ENCODE results near the gene PDE6B.
"Not testable (repeated sequence)": the region's sequence is repeated elsewhere in the genome, so short reads cannot be mapped to it uniquely, and the experiment has no call there.

PDE6B gene

GRCh38 chr4:682490-683172 lies 57.3 kb downstream of the PDE6B start:
- DNase-seq = no peak

DNA sequence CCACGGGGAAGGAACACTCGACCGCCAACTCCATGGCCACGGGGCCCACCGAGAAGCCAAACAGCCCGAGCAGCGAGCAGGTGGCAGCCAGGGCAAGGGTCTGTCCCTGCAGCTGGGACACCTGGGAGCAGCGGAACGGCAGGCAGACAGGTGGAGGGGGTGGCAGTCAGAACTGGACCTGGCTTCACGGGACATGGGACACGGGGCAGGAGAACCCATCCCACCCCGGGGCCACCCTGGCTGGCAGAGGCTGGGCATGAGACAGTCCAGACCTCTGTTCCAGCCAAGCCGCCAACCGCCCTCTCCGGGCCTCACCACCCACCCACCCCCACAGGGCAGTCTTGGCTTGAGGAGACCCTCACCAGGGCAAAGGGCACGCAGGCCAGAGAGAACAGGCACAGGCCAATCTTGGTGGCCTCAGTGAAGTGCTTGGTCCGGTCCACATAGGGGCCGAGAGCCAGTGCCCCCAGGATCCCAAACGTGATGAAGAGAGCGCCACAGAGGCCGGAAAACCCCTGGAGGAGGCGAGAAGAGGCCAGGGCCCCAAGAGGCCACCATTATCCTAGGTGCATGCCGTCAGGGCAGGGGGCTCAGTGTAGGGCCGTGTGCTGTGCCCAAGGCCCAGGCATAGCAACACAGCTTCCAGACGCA lies 58.0 kb downstream of the PDE6B start:
- no peak for DNase-seq

- peak in 37 of 58 donors; percentile 19 to 73 (median 55) for DNase-seq
Observed at GRCh38 chr4:683982-684622, 58.7 kb downstream of the PDE6B start.

DNA sequence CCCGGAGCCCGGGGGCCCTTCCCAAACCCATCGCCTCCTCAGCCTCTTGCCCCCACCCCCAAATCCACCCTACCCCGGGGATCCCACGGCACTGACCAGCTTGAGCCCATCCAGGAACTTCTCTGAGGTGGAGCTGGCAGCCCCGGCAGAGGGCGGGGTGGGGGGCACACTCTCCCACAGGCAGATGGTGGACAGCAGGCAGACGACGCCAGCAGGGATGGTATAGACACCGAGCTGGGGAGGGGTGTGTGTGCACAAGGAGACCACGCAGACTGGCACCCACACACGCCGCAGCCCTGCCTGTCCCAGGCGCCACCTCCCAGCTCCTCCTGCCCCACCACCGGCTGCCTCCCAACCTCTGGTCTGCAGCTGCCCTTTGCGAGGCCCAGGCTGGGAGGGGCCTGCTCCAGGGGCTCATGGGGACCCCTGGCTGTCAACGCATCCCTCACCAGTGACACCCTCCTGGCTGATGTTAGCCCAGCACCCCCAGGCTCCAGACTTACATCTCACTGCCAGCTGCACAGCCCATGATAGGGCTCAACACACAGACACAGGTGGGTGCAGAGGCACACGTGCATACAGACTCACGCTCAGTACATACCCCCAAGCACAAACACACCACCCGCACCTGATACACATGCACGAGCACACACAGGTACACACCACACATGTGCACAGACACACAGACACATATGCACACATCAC lies 59.4 kb downstream of the PDE6B start:
- no peak for DNase-seq

DNA sequence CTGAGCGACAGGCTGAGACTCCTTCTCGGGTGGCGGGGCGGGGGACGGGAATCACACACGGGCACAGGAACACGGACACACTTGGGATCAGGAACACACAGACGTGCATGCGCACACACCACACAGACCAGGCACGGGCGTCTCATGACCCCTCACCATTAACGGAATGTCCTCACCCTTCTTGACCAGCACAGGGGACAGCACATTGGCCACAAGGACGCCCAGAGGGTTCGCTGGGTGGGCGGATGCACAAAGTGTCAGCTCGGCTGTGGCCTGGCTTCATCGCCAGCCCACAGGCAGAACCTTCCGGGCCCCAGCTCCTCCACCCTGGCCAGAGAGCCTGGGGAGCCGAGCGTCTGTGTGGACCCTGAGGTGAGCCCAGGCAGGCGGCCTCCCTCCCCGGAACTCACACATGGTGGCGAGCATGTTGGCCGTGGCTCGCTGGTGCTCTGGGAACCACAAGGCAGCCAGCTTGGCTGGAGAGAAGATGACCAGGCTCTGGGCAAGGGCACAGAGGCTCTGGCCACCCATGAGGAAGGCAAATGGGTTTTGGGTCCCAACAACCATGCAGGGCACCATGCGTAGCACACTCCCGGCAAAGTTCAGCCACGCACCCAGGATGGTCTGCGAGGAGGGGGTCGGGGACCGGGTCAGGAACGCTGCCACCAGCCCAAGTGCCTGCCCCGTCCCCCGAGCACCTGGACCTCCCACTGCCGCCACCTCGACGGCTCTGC lies 60.5 kb downstream of the PDE6B start:
- DNase-seq = no peak

DNA sequence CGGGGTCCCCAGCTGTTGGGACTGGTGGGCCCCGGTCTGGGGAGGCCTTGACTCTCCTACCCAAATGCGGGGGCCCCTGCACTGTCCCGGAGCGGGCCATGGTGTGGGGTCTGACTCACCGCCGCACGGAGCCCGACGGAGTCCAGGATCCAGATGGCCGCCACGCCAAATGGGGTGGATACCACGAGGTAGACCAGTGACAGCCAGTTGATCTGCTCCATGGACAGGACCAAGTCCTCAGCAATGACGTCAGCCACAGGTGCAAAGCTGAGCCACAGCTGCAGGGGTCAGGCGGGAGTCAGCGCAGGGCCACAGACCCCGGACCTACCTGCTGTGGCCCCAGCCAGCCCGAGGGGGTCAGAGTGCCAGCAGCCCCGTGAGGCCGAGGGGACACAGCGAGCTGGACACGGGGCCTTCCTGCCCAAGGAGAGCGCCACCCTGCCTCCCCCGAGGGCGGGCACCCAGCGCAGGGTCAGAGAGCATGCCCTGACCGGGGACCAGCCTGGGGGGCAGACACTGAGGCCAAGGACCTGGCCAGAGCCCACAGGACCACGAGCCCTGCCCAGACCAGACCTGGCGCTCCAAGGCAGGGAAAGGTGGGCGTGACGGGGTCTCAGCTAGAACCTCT lies 61.2 kb downstream of the PDE6B start:
- no peak for DNase-seq

DNA sequence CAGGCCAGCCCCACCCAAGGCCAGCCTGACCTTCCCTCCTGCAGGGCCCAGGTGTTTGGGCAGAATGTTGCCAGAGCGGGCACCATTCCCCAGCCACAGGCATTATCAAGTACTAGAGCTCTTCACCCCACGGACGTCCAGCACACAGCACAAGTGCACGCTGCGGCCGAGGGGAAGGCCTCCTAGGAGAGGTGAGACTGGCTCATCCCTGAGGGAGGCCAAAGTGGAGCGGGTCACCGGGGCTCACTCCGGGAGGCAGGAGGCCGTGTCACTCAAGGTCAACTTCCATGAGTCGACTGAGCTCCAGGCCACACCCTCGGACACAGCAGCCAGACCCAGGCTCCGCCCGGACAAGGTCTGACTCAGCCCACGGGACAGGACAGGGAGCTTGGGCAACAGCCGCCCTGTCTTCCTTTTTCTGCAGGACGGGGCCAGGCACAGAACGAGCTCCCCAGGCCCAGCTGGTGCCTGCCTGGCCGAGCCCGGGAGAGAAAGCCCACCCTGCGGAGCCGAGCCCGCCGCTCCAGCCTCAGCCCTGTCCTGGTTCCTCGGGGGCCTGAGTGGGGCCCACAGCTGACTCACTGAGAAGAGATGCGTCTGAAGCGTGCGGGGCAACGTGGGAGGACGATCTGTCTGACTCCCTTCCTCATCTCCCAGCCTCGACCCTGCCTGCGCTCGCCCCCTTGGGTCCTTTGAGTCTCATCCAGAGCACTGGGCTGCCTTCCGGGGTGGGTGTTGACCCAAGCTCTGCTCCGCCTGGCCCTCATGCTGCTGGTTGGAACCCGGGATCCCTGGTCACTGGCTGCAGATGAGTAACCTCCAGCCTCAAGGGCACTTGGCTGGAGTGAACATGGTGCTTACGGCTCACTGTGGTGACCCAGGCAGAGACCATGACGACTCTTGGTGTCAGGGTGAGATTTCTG lies 61.9 kb downstream of the PDE6B start:
- DNase-seq = no peak

DNA sequence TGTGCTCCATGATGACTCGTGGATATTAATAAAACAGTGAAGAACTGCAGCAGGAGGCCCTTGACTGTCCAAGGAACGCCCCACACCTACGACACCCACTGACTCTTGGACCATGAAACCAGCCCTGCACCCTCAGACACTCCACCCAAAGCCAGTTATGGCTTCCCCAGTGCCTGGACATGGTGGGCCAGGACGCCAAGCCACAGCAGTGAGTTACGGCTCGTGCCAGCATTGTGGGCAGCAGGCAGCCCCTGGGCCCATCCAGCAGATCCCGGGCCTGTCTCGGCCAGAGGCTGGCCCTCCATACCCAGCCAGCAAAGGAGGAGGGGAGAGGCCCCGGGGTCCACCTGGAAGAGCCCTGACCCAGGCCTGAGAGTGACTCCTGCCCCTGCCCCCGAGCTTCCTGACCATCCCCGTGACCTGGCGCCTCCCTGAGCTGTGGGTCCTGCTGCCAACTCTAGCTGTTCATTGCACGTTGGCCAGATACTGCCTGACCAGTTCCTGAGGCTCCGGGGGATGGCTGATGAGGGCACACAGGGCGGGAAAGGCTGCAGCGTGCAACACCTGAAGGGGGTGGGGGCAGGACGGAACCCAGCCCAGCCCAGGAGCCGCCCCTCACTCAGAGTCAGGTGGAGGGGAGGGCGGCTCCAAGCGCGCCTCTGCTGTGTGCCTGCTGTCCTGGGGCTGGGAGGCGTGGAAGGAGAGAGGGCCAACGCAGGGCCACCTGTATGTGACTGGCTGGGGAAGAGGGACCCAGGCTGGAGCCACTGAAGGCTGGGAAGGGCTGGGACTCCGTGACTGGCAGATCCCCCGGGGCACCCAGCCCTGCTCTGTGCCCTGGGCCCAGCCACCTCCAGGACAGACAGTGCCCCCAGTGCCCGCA lies 62.8 kb downstream of the PDE6B start:
- DNase-seq = no peak

DNA sequence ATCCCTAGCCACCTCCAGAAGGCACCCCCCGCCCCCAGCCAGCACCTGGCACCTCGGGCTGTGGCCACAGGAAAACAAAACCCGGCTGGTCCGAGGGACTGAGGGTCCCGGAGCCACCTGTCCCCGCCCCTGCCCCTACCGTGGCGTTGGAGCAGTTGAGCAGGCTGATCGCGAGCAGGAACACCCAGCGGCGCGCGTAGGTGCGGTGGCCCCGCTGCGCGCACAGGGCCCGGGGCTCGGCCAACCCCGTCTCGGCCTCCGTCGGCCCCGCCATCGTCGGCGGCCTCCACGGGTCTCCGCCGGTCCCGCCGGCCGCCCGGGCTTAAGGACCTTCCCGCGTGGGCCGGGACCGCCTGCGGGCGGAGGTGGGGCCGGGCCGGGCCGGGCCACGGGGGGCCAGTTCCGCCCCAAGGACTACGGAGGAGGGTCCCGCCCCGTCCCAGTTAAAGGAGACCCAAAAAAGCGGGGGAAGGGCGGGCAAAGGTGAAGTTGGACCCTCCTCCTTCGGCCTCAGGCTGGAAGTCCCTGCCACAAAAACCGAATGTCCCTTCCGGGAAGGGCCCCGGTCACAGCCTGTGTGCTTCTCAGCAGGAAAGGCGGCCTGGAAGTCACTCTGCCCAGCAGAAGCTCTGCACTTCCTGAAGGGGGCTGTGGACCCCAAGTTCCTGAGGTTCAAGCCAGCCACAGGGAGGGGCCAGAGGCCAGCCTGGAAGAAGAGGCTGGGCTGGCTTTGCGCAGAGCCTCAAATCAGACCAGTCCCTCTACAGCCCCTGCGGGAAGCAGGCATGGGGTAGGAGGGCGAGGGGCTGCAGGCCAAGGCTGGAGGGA lies 63.7 kb downstream of the PDE6B start, which contains the start of gene SLC49A3:
Gene SLC49A3, minus strand, starts transcription at position 298 of the 828 bp plus-strand sequence. Its CDS starts 24 bp downstream, at position 274.
- DNase-seq = no peak

- DNase-seq = no peak
Observed at GRCh38 chr4:689723-690122, 64.3 kb downstream of the PDE6B start.

DNA sequence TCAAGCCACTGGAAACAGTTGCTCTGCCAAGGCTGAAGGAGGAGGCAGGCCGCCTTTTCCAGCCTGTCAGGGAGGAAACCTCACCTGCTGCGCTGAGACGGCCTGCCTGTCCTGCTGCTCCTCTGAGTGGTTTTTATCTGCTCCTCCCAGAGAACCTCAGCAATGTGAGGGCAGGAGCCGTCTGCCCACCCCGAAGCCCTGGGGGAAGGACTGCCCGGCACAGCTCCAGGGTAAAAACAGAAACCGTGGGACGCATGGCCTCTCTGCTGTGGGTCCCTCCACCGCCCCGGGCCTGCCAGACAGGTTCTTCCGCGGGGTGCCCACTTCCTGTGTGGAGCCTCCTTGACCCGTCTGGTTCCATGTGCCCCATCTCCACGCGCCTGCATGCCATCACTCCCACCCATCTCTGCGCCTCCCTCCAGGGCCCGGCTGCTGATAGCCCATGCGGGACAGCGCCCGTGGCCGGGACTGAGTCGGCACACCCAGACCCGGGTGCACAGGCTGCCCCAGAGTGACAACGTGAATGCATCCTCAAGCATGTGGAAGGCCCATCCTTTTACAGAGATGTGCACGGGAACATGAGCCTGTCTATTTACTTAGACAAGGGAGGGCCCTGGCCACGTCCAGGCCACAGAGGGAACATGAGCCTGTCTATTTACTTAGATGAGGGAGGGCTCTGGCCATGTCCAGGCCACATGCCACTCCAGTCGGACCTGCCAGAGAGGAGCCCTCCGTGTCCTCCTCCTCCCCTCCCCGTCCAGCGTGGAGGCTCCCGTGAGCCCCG lies 67.6 kb downstream of the PDE6B start:
- no peak for DNase-seq

- DNase-seq = not testable (repeated sequence)
Observed at GRCh38 chr4:694341-694940, 69.1 kb downstream of the PDE6B start.

- DNase-seq = no peak
Observed at GRCh38 chr4:699816-700580, 74.6 kb downstream of the PDE6B start.

- peak in 2 of 58 donors; percentile 33 to 51 for DNase-seq
Observed at GRCh38 chr4:700587-701264, 75.4 kb downstream of the PDE6B start.

GRCh38 chr4:702618-703048 lies 77.3 kb downstream of the PDE6B start:
- peak in 7 of 58 donors; percentile 17 to 53 (median 31) for DNase-seq
